GM12878 (cell line): ENCODE results near the gene PCDHGC4. TPM values are rescaled to one million over a fixed set of nuclear protein-coding genes. Genes with fewer than 3 reads are reported as not detected.

ENCODE experiments used
- ATAC-seq: fragments of 200-7000 bp; cut with Tn5 transposase; 3 replicates; pipeline ENCODE4 v1.9.1; 2020; ENCODE audit warnings: mild to moderate bottlenecking, moderate library complexity
- BruUV-seq: library from RNA; stranded (reverse); fragments of 400-500 nt; replicated peaks from 2 replicates; lab custom pipeline; 2021; lab: Mats Ljungman, UMichigan
- CTCF ChIA-PET: fragments of 300-600 bp; sonication (Branson Sonifier 250); formaldehyde crosslinking; extraction: SDS; loops from one replicate; lab custom pipeline; 2021; ENCODE audit warnings: inconsistent platforms; lab: Yijun Ruan, JAX
- POLR2A ChIA-PET: fragments of 350-600 bp; formaldehyde crosslinking; extraction: SDS; loops from one replicate; lab custom pipeline; 2021; ENCODE audit warnings: inconsistent platforms; lab: Charles Lee
- RAD21 ChIA-PET: fragments of 300-600 bp; sonication (Branson Sonifier 250); formaldehyde crosslinking; loops from one replicate; lab custom pipeline; 2023; ENCODE audit warnings: antibody characterized with exemption; ENCODE audit not compliant: unreplicated experiment; lab: Charles Lee
- SMC1A ChIA-PET: fragments of 300-600 bp; sonication (Branson Sonifier 250); formaldehyde crosslinking; loops from one replicate; lab custom pipeline; 2023; ENCODE audit not compliant: unreplicated experiment, uncharacterized antibody; lab: Charles Lee
- DNase-seq: peaks from one replicate; pipeline ENCODE4 v3.0.0-alpha.2; 2011; ENCODE audit warnings: low read depth, low spot score
- FAIRE-seq: peaks from 3 replicates; lab custom pipeline; 2011; peaks lifted over from hg19 to GRCh38; lab: Jason Lieb, UNC
- H2AFZ ChIP-seq: 2 replicates; pipeline ENCODE4 v1.6.0; 2011; ENCODE audit warnings: low read depth, low read length, control low read depth; ENCODE audit not compliant: control insufficient read depth
- H3K27ac ChIP-seq: 2 replicates; pipeline ENCODE4 v1.5.1; 2011; ENCODE audit warnings: control low read depth; ENCODE audit not compliant: control insufficient read depth, insufficient read depth
- H3K27me3 ChIP-seq, 2 experiments: replicated peaks in 1 of 2; 2 replicates each; pipeline versions ENCODE4 v1.6.0 to v1.6.1; 2011; ENCODE audit warnings: low read length in 1 of 2; ENCODE audit not compliant: control insufficient read depth in 2 of 2, insufficient read depth in 2 of 2
- H3K36me3 ChIP-seq, 2 experiments: 2 replicates each; pipeline ENCODE4 v1.5.1; 2011; ENCODE audit warnings: low read length in 1 of 2; ENCODE audit not compliant: control insufficient read depth in 2 of 2, insufficient read depth in 2 of 2
- H3K4me1 ChIP-seq: 2 replicates; pipeline ENCODE4 v1.6.1; 2011; ENCODE audit warnings: mild to moderate bottlenecking, low read length, moderate library complexity, mixed read lengths; ENCODE audit not compliant: control insufficient read depth, insufficient read depth
- H3K4me2 ChIP-seq: 2 replicates; pipeline ENCODE4 v1.6.0; 2011; ENCODE audit warnings: control low read depth; ENCODE audit not compliant: control insufficient read depth, insufficient read depth
- H3K4me3 ChIP-seq: fragments of 200-600 bp; sonication (generic); 2 replicates; pipeline ENCODE4 v1.5.1; 2016
- H3K79me2 ChIP-seq: 2 replicates; pipeline ENCODE4 v1.6.0; 2011; ENCODE audit warnings: low read length; ENCODE audit not compliant: control insufficient read depth, insufficient read depth
- H3K9ac ChIP-seq: 2 replicates; pipeline ENCODE4 v1.8.0; 2011; ENCODE audit warnings: low read length, control low read depth, mixed read lengths; ENCODE audit not compliant: control insufficient read depth, insufficient read depth
- H3K9me3 ChIP-seq: replicated peaks from 3 replicates; pipeline ENCODE4 v1.5.1; 2011; ENCODE audit warnings: mild to moderate bottlenecking, low read length; ENCODE audit not compliant: control insufficient read depth, insufficient read depth
- H4K20me1 ChIP-seq: 2 replicates; pipeline ENCODE4 v1.6.0; 2011; ENCODE audit not compliant: control insufficient read depth, insufficient read depth
- CHD1 ChIP-seq: IDR thresholded peaks from 2 replicates; pipeline ENCODE4 v1.6.1; 2012; ENCODE audit warnings: low read depth, low read length, improper control_type of control experiment
- HDAC6 ChIP-seq: fragments of 200-600 bp; sonication (generic); IDR thresholded peaks from one replicate; pipeline ENCODE4 v1.8.0; 2017; ENCODE audit warnings: antibody characterized with exemption; ENCODE audit not compliant: unreplicated experiment
- POLR2A ChIP-seq: IDR thresholded peaks from 2 replicates; pipeline ENCODE4 v1.6.1; 2011; ENCODE audit warnings: low read depth, mild to moderate bottlenecking, low read length
- SIN3A ChIP-seq: IDR thresholded peaks from 2 replicates; pipeline ENCODE4 v1.6.1; 2012; ENCODE audit warnings: low read depth, low read length, improper control_type of control experiment
- ZBTB11 ChIP-seq: fragments of 450-650 bp; formaldehyde crosslinking; IDR thresholded peaks from 2 replicates; pipeline ENCODE4 v1.5.0; 2022; ENCODE audit warnings: mild to moderate bottlenecking, missing genetic modification characterization
- ZNF592 ChIP-seq: fragments of 450-650 bp; IDR thresholded peaks from 2 replicates; pipeline ENCODE4 v1.6.1; 2017; ENCODE audit warnings: mild to moderate bottlenecking, moderate library complexity
- WGBS: methylation state at CpG from one replicate; pipeline ENCODE4 v1.1.6; 2016; ENCODE audit warnings: low lambda C conversion rate; ENCODE audit not compliant: insufficient replicate concordance, insufficient coverage; ENCODE audit errors: missing lambda C conversion rate; 5-methylcytosine and 5-hydroxymethylcytosine counted together
- in situ Hi-C: fragments of 300-500 bp; cut with MboI; formaldehyde crosslinking; loops from 9 replicates; pipeline ENCODE4 v1.14.3; 2018; ENCODE audit warnings: mixed read lengths
- intact Hi-C: fragments of 100-400 bp; cut with micrococcal nuclease; formaldehyde crosslinking; loops from one replicate; pipeline ENCODE4 v1.14.2; 2022; ENCODE audit not compliant: unreplicated experiment
- polyA plus RNA-seq, 11 experiments: library from polyadenylated mRNA; depleted of rRNA in 4 of 11; unstranded in 6 of 11; stranded (reverse) in 5 of 11; fragments of >200 nt; fragmentation: Nextera tagmentation in 4 of 11; fragmentation: Illumina TruSeq in 1 of 11; extraction: Ambion mirVana in 4 of 11; extraction: Trizol in 1 of 11; gene quantifications; 1 replicate in 1 of 11; 2 replicates in 10 of 11; pipeline versions ENCODE4 v1.2.1 to v1.2.3, GENCODE V29; 2011 to 2016; ENCODE audit warnings: inconsistent platforms in 2 of 11, missing spikeins in 2 of 11, low read depth in 1 of 11
- total RNA-seq, 4 experiments: library from RNA; depleted of rRNA in 3 of 4; stranded (reverse); fragments of >200 nt in 3 of 4; fragmentation: Illumina TruSeq in 1 of 4; extraction: Trizol in 1 of 4; gene quantifications; 2 replicates each; pipeline versions ENCODE4 v1.2.1 to v1.2.3, GENCODE V29; 2013 to 2021

The PCDHGC4 gene
- total and polyA plus RNA-seq, 10 of the 15 experiments (the other 5 are each of a cell fraction or from before 2014, with no cell fraction given), result 0.04 to 1.2 (median 0.52) TPM

- POLR2A ChIA-PET, result interaction anchor here (1.1 to 1.4 kb wide), 2 partner anchors 33 to 35 kb away, joined by 3 to 4 read pairs; no protein-coding TSS in a partner anchor
- H3K4me2 ChIP-seq, result peak overlapping the region; percentile 80
- RAD21 ChIA-PET, result interaction anchor here (0.8 to 4.9 kb wide), 16 partner anchors 8 to 106 kb away, joined by 3 to 109 read pairs (median 12); partner anchors contain the start of genes PCDHGA10, PCDHGA11, PCDHGB3 and PCDHGB7
Measured at GRCh38 chr5:141476132-141476911, 8.5 kb upstream of the PCDHGC4 start.

More at GRCh38 chr5:141476132-141476911, 8.5 kb upstream of the PCDHGC4 start:
- FAIRE-seq (no peak), DNase-seq (no peak), ATAC-seq (peak; percentile 59)
- Histone ChIP-seq H2AFZ (peak overlapping the region; percentile 90), H3K27ac (no peak overlapping the region; the same call in 1 of the 2 replicates), H4K20me1 (no peaks in the 10 kb centered on the region), H3K9ac (peak overlapping the region; percentile 69), H3K9me3 (no peaks in the 10 kb centered on the region), H3K4me1 (peaks cover 19% of the 10 kb centered on the region), H3K36me3 (no peaks in the 10 kb centered on the region), H3K27me3 (no peaks in the 10 kb centered on the region; a peak in 1 of 4 replicates), H3K79me2 (no peaks in the 10 kb centered on the region), H3K4me3 (peak overlapping the region; percentile 77)
- ChIA-PET SMC1A (interaction anchor here (1.0 to 6.6 kb wide), 17 partner anchors 9 to 106 kb away, joined by 3 to 117 read pairs (median 8); partner anchors contain the start of genes PCDHGA10, PCDHGA11, PCDHGA12 and PCDHGB3), CTCF (interaction anchor here (0.8 to 8.5 kb wide), 28 partner anchors 8 to 158 kb away, joined by 3 to 213 read pairs (median 8); partner anchors contain the start of genes PCDHGA10, PCDHGA11, PCDHGA12 and PCDHGB6)
- in situ Hi-C loops (loop anchor here (5.0 kb wide), 1 partner anchor 51 kb away; no protein-coding TSS in a partner anchor), intact Hi-C loops (loop anchor here (1.0 kb wide), 1 partner anchor 37 kb away; no protein-coding TSS in a partner anchor)
- 2% methylated on average over 52 of the region's 58 CpGs for WGBS
- TSS peak; percentile 79 for BruUV-seq
- TF ChIP-seq POLR2A (0 out of 2 replicates have a peak, but pooled peaks have one; percentile 27), CHD1 (no peak), ZBTB11 (no peak), ZNF592 (no peak), HDAC6 (peak; percentile 88), SIN3A (peak; percentile 17; the same call in 1 of the 2 replicates)
